SHP77 (cell line): Measurements from ENCODE around the gene MDGA2.
"Not testable (repeated sequence)": the region's sequence is repeated elsewhere in the genome, so short reads cannot be mapped to it uniquely, and the experiment has no call there.

ENCODE experiments used
- DNase-seq, 2 experiments: peaks; one replicate each; lab custom pipeline; 2025; lab: John Stamatoyannopoulos, UW

Gene MDGA2

GRCh38 chr14:47240748-47241437, 434.5 kb downstream of the MDGA2 start:
- no peak for DNase-seq

GRCh38 chr14:47235619-47236018, 439.8 kb downstream of the MDGA2 start:
- DNase-seq: no peak

GRCh38 chr14:47226877-47227520, 448.4 kb downstream of the MDGA2 start:
- DNase-seq: no peak

- no peak for DNase-seq
Measured at GRCh38 chr14:47223656-47224055, 451.7 kb downstream of the MDGA2 start.

- DNase-seq: no peak
Measured at GRCh38 chr14:47220096-47220495, 455.3 kb downstream of the MDGA2 start.

- DNase-seq: no peak
Measured at GRCh38 chr14:47211263-47211662, 464.1 kb downstream of the MDGA2 start.

GRCh38 chr14:47210099-47210498, 465.3 kb downstream of the MDGA2 start:
- DNase-seq: no peak

GRCh38 chr14:47208434-47208833, 467.0 kb downstream of the MDGA2 start:
- DNase-seq: no peak

GRCh38 chr14:47207617-47208016, 467.8 kb downstream of the MDGA2 start:
- no peak for DNase-seq

GRCh38 chr14:47200740-47201139, 474.7 kb downstream of the MDGA2 start:
- no peak for DNase-seq

- DNase-seq: no peak
Measured at GRCh38 chr14:47195582-47195981, 479.8 kb downstream of the MDGA2 start.

GRCh38 chr14:47194055-47194454, 481.4 kb downstream of the MDGA2 start:
- DNase-seq: no peak

- not testable (repeated sequence) for DNase-seq
Measured at GRCh38 chr14:47192203-47192602, 483.2 kb downstream of the MDGA2 start.

- DNase-seq: no peak
Measured at GRCh38 chr14:47191700-47192099, 483.7 kb downstream of the MDGA2 start.

- DNase-seq: no peak
Measured at GRCh38 chr14:47189911-47190484, 485.4 kb downstream of the MDGA2 start.

GRCh38 chr14:47186486-47186885, 488.9 kb downstream of the MDGA2 start:
- no peak for DNase-seq

GRCh38 chr14:47179906-47180305, 495.5 kb downstream of the MDGA2 start:
- no peak for DNase-seq

GRCh38 chr14:47171896-47172295, 503.5 kb downstream of the MDGA2 start:
- DNase-seq: not testable (repeated sequence)

- no peak for DNase-seq
Measured at GRCh38 chr14:47167402-47167801, 508.0 kb downstream of the MDGA2 start.

- DNase-seq: no peak
Measured at GRCh38 chr14:47155395-47155794, 520.0 kb downstream of the MDGA2 start.

GRCh38 chr14:47154276-47154797, 521.1 kb downstream of the MDGA2 start:
- no peak for DNase-seq

- DNase-seq: no peak
Measured at GRCh38 chr14:47153746-47154145, 521.7 kb downstream of the MDGA2 start.

GRCh38 chr14:47150267-47150666, 525.1 kb downstream of the MDGA2 start:
- DNase-seq: no peak
